DMS79 treated with DMSO at 0.1 percent for 48 hours (cell line): ENCODE data around the gene CYBA.
"Not testable (repeated sequence)": the region's sequence is repeated elsewhere in the genome, so short reads cannot be mapped to it uniquely, and the experiment has no call there.

ENCODE experiments used
- DNase-seq: peaks from one replicate; lab custom pipeline; 2025; lab: John Stamatoyannopoulos, UW

The CYBA gene

DNA sequence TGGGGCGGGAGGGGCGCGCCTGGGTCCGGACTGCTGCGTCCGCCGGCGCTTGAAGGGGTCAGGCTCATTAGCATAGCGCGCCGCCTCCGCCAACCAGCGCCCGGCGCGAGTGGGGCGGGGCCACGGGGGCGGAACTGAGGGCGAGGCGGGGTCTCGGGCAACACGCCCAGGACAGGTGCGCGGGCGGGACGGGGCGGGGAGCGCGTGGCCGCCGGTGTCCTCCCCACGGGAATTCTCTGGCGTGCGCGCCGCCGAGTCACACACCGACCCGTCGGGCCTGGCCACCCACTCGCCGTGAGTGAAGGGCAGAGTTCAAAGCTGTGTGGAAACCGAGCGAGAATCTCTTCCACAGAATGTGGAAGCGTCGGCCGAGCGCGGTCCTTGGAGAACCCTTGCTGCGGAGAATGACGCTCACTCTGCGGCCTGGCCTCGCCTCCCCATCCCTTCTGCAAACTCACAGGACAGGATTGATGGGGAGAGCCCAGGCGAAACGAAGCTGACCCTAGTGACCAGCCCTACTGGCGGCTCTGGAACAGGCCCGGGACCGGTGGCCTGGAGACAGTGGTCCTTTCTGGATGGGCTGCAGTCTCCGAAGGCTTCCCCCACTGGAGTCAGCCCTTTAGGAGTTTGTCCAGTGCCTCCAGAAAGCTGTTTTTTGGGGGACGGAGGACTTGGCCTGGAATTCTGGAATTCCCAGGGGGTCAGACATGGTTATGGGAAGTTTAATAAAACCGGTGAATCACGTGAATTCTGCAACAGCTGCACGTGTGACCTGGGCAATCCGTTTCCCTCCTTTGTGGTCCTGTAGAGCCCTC, 35.8 kb upstream of the CYBA start, which contains the start of gene SNAI3:
Gene SNAI3, minus strand, starts transcription at position 69 of the 815 bp plus-strand sequence. CDS start 101 bp downstream, outside the sequence.
- DNase-seq = peak; percentile 31

GRCh38 chr16:88686062-88686438, 35.2 kb upstream of the CYBA start:
- no peak for DNase-seq

GRCh38 chr16:88685156-88686061, 34.6 kb upstream of the CYBA start:
- DNase-seq = no peak

DNA sequence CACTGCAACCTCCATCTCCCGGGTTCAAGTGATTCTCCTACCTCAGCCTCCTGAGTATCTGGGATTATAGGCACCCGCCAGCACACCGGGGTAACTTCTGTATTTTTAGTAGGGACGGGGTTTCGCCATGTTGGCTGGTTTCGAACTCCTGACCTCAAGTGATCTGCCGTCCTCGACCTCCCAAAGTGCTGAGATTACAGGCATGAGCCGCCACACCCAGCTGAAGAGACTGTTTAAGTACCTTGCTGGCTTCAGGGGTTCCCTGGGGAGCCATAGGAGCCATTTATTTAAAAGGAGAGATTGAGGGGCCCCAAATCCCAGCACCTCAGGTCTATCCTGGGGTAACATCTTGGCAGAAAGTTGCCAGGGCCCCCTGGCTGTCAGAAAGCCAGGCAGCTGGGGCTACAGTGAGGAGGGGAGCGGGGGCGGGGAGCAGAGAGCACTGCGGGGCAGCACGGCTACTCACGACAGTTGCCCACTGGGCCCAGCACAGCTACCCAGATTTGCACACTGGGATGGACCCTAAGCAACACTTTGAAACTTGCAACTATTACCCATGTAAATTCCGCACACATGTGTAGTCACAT, 33.8 kb upstream of the CYBA start:
- no peak for DNase-seq

DNA sequence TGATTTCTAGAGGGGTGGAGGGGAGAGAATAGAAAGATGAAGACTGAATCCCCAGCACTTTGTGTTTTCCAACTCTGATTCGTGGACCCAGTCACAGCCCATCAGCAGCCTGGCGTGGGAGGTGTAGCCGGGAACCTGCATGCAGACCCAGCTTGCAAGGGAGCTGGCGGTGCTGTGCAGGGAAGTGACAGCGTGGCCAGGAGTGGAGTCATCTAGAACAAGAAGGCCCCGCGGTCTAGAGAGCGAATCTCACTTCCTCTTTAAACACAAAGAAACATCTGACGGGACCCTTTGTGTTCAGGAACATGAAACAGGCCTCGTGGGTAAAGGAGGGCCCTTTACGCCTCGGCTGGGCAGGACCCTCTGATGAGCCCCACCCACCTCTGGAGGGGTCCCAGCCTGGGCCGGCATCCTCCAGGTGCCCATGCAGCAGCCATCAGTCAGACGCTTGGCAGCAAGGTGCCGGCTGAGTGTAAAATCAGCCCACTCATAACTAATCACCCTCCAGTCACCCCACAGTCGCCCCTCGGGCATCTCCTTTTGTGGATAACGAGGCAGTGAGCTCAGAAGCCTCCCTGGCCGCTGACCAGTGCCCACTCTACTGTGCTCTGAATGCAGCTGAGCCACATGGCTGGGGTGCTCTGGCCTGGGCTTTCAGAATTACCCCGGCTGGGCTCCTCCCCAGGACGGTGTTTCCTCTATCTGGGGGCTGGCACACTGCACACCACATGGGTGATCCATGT, 31.0 kb upstream of the CYBA start:
- no peak for DNase-seq

DNA sequence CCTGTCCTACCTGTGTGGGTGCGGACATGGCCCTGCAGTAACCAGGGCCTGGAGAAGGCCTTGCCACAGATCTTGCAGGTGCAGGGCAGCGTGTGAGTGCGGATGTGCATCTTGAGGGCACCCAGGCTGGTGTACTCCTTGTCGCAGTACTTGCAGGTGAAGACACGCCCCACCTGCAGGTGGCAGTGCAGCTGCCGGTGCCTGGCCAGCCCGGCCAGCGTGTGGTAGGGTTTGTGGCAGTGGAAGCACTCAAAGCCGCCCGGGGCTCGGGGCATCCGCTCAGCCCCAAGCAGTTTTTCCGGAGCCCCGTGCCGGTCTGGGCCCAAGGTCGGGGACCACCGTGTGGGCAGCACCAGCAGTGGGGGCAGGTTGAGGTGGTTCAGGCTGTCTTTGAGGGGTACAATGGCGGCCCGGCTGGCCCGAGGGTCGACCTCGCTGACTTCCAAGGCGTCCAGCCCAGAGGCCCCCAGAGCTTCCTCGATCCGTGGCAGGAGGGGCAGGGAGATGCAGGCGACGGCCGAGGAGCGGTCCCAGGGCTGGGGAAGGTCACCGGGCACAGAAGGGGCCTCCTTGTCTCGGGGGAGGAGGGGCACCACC, 30.3 kb upstream of the CYBA start:
- DNase-seq = no peak

DNA sequence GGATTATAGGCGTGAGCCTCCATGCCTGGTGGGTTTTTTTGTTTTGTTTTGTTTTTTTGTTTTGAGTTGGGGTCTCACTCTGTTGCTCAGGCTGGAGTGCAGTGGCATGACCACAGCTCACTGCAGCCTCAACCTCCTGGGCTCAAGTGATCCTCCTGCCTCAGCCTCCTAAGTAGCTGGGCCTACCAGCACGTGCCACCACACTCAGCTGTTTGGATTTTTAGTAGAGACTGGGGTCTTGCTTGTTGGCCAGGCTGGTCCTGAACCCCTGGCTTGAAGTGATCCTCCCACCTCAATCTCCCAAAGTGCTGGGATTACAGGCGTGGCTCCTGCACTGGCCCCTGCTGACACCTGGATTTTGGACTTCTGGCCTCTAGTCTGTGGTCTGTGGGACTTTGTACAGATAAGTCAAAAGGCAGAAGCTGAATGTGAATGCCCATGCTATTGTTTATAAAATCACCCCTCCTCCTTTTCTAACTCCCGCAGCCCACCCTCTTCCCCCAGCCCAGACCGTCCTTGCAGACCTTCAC, 29.8 kb upstream of the CYBA start:
- DNase-seq = no peak

- DNase-seq = no peak
Observed at GRCh38 chr16:88678224-88678979, 27.5 kb upstream of the CYBA start.

DNA sequence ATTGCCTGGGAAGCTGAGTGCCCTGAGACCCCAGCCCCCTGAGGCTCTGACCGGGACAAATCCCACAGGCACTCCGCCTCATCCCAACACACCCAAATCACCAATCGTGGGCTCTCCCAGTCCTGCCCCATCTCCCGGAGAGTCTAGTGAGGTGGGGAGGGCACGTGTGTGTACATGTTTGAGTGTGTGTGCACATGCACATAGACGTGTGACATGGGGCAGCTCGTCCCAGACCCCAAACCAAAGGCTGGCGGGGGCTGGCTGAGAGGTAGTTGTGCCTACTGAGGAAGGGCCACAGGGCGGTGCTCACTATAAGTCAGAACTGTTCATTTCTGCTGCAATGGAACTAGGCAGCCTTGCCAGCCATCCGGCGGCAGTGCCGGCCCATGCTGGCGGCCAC, 26.9 kb upstream of the CYBA start:
- no peak for DNase-seq

DNA sequence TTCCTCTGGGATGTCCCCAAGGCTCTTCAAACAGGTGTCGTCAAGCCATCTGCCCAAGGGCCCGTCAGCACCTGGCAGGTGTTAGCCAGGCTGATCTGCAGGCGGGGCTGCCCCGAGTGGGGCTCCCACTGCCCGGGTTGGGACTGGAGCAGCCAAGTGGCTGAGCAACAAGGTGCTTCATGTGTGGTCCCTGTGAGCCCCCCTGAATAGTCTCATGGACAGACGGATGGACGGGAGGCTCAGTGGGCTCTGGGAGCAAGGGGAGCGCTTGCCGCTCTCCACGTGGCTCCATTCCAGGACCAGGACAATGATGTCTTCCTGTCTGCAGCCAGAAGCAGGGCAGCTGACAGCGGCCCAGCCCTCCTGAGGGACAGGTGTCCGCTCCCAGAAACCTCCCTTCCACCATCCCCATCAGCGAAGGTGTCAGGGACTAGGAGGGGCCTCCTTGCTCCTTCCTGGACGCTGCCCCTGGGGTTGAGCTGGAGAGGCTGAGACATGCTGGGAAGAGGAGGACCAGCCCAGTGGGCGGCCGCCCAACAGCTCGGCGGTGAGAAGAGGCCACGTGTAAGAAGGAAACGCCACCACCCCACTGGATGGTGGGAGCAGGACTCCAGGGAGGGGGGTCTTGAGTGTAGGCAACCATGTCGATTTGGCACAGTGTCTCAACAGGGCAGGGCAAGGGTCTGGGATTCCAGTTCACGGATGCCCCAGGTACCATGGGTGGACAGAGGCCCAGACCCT, 25.8 kb upstream of the CYBA start:
- DNase-seq = no peak

DNA sequence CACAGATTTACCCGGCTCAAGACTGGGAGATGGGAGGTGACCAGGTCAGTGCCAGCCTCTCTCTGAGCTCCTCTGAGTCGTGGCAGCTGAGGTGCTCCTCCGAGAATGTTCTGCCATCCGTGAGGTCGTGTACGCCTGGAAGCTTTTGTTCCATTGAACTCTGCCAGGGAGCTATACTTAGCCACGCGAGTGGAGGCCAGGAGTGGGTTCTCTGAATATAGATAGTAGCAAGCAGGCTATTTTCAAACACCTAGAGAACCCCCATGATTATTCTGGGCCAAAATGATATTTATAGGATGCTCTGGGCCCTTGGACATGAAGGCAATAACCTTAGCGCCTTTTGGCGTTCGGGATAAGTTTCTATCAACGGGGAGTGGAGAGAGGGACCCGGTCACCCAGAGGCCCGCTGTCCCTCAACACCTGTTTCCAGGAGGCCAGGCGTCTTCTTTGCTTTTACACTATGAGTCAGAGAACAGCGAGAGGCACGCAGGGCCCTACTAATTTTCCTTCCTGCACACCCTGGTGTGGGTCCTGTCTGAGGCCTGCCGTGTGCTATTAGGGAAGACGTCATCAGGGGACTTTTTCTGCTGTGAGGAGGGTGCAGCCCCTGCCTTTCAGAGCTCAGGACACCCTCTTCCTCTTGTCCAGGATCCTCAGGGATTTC, 23.0 kb upstream of the CYBA start:
- DNase-seq = no peak

DNA sequence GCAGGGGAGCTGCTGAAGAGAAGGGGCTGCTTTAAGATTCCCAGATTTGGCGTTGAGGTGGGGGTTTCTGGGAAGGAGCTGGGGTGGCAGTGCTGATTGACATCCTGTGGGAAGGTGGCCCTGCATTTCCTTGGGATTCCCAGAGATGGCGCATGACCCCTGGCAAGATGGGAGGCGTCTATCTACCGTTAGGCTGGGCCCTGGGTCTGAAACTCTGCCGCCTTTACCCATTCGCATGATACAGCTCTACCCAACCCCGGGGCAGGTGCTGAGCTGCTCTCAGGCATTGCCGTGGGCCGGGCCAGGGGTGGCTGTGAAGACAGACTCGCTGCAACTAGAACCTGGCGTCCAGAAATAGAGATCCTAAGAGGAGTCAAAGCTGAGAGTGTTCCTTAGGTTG, 21.9 kb upstream of the CYBA start:
- no peak for DNase-seq

DNA sequence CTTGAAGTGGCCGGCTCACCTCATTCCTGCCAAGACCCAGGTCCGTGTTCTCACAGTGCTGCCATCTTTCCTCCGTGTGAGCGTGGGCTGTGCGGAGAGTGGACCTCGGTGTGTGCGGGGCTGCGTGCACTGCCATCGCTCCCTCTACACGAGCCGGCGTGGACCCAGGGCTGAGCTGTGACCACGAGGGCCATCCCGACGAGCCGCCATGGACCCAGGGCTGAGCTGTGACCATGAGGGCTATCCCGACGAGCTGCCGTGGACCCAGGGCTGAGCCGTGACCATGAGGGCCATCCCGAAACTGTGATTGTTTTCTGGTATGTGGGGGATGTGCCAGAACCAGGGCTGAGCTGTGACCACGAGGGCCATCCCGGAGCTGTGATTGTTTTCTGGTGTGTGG, 21.0 kb upstream of the CYBA start:
- DNase-seq = no peak

DNA sequence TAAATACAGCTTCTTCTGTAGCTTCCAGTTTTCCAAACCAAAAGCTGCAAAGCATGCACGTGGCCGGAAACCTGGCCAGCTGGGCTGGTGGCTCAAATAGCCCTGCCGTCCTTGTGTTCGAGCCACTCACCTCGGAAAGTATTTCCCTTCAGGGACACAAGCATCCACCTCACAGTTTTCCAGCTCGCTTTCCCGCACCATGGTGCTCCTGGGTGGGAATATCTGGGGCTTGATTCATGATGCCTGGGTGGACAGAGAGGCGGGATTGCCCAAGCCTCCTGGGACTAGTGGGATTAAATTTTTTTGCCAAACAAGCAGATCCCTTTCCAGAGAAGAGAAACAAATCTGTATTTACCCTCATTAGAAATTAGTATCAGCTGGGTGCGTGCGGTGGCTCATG, 19.1 kb upstream of the CYBA start:
- DNase-seq = no peak

DNA sequence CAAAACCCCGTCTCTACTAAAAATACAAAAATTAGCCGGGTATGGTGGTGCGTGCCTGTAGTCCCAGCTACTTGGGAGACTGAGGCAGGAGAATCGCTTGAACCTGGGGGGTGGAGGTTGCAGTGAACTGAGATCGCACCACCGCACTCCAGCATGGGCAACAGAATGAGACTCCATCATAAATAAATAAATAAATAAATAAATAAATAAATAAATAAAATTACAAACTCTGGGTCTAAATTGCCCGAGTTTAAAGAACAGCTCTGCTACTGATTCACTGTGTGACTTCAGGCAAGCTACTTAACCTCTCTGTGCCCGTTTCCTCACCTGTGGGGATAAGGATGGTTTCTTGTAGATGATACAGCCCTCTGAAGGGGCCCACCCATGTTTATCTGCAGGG, 18.6 kb upstream of the CYBA start:
- DNase-seq = not testable (repeated sequence)

GRCh38 chr16:88667461-88667860, 16.6 kb upstream of the CYBA start:
- DNase-seq = no peak

DNA sequence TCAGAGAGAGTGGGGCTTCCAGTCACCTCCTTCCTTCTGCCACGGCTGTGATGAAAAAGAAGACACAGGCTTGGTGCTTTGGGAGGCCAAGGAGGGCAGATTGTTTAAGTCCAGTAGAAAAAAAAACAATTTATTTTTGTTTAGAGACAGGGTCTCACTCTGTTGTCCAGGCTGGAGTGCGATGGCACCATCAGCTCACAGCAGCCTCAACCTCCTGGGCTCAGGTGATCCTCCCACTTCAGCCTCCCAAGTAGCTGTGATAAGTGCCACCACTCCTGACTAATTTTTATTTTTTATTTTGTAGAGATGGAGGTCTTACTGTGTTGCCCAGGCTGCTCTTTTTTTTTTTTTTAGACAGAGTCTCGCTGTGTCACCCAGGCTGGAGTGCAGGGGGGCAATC, 14.7 kb upstream of the CYBA start:
- no peak for DNase-seq

DNA sequence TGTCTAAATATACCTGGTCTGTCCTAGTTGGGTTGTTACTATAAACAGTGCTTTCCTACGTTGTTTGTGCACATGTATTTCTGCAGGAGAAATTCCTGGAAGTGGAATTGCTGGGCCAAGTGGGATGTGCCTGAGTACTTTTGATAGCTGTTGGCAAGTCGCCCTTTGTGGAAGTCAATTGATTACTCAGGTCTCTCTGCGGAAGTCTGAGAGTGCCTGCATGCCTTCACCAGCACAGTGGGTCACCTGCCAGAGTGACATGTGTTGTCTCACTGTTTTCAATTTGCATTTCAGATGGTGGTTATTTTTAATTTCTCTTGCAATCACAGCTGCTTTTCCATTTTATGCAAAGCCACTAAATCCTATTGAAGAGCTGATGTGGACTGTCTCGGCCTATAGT, 14.3 kb upstream of the CYBA start:
- no peak for DNase-seq

DNA sequence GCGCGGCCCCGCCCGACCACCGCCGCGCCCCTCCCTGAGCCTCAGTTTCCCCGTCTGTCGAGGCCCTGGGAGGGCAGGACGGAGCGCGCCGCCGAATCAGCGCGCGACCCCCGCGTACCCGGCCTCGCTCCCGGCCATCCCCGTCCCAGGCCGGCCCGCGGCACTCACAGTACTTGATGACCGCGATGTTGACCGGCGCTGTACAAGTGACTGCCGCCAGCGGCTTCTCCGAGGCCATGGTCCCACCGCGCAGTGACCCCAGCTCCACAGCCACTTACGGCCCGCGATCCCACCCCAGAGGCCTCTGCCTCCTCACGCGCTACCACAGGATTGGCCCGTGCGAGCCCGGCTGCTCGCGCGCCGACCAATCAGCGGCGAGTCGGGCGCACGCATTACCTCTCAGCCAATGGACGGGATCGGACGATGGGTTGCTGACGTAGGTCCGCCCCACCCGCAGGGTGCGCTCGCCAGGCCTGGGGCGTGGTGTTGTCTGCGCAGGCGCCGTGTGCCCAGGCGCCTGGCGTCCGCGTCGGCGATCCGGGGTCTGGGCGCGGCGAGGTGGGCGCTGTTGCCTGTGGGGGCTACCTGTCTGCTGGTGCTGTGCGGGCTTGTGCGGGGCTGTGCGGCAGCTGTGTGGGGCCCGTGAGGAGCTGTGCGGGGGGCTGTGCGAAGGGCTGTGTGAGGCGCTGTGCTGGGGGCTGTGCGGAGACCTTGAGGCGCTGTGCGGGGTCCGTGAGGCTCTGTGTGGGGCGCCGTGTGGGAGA, 12.2 kb upstream of the CYBA start, which contains the start of gene MVD:
Gene MVD, minus strand, starts transcription at position 249 of the 764 bp plus-strand sequence. Its CDS starts 11 bp downstream, at position 238.
- DNase-seq = peak; percentile 73
